UCSD-AML1 (cell line): ENCODE results near the gene UBE2C.

Source experiments
- DNase-seq: peaks from one replicate; lab custom pipeline; 2025; ENCODE audit not compliant: unreplicated experiment; lab: John Stamatoyannopoulos, UW

UBE2C gene

GRCh38 chr20:45833030-45833882 lies 20.8 kb downstream of the UBE2C start, which contains the start of gene SNX21:
SNX21 (plus strand) TSS chr20:45833799; CDS start chr20:45833920, 121 bp downstream.
- DNase-seq, result peak; percentile 55

- no peak for DNase-seq
Observed at GRCh38 chr20:45833883-45834796, 21.7 kb downstream of the UBE2C start.

DNA sequence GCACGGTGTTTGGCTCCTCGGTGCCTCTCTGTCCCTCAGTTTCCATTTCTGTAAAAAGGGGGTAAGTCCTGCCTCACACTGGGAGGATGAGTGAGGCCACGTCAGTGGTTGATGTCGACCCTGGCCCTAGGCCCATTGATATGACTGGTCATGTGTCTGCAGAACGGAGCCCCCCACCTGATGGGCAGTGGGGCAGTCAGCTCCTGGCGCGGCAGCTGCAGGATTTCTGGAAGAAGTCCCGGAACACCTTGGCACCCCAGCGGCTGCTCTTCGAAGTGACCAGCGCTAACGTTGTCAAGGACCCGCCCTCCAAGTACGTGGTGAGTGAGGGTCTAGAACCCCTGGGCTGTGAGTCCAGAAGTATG lies 22.3 kb downstream of the UBE2C start:
- DNase-seq, result no peak

DNA sequence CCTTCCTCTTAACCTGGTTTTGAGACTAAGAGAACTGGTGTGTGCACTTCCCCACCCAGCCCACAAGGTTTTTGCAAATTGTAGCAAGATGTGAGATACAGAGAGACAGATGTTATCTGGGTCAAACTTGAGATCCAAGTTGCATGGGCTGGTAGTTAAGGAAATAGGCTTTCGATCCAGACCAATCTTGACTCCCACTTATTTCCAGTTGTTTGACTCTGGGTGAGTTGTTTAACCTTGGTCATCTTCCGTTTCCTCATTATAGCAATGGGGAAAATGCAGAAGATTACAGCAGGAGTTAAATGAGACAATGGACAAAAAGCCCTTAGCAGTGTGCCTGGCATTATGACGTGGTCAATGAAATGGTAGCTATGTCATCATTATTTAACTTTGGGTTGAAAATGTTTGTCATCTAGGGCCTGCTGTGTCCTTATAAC lies 22.9 kb downstream of the UBE2C start:
- no peak for DNase-seq

DNA sequence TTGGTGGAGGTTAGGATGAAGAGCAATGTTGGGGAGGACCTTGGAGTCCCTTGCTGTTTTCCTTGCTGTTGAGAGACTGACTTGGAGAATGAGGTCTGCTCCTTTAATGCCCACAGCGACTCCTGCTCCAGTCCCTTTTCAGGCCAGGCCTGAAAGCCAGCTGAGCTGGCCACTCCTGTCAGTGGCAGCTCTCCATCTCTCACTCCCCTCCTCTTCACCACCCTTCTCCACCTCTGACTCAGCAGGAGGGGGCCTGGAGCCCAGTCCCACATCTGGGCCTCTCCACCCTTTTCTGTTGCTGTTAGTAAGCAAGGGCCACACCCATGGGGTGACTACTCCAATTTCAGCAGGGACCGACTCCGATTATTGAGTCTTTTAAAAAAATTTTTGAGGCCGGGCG lies 23.4 kb downstream of the UBE2C start:
- DNase-seq, result no peak

- no peak for DNase-seq
Observed at GRCh38 chr20:45836841-45837240, 24.4 kb downstream of the UBE2C start.

GRCh38 chr20:45840700-45841198 lies 28.3 kb downstream of the UBE2C start:
- DNase-seq, result no peak

- no peak for DNase-seq
Observed at GRCh38 chr20:45841407-45842129, 29.1 kb downstream of the UBE2C start.

DNA sequence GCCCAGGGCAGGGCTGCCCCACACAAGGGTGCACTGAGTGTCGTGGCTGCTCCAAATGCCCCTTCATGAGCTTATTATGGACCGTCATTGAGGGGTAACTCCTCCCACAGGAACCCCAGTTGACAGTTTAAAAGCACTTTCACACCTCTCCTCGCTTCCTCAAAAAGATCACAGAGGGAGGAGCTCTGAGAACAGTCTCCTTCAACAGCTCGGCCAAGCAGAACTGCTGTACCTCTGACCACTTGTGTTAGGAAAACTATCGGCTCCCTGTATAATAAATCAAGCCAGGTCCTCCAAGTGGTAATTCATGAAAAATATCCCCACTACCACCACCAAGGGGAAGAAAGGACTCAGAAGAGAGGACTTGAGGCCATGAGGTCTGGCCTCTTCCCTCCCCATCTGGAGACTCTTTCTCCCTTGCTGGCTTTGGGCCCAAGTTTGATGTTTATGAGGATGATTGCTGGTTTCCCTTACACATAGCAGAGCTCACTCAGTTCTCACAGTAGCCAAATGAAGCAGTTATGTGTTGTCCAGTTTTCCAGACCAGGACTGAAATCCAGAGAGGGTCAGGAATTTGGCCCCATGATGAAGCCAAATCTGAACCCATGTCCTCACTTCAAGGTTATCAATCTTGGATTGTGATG lies 29.8 kb downstream of the UBE2C start:
- DNase-seq, result no peak

GRCh38 chr20:45843506-45843905 lies 31.1 kb downstream of the UBE2C start:
- DNase-seq, result no peak

- no peak for DNase-seq
Observed at GRCh38 chr20:45845452-45845851, 33.0 kb downstream of the UBE2C start.

DNA sequence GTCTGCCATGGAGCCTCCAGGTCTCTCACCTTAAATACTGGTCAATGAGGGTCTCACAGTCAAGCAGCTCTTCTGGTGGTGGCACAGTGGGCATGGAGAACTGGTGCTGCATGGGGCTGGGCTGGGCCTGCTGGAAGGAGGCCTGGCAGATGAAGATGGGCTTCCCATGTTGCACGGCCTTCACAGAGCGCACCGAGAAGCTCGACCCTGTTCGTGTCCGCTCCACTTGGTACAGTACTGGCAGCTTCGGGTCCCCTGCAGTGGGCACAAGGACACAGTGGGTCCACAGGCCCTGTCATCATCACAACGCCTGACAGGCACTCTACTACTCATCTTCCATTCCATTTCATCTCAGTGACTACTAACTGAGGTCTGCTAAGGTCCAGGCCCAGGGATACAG lies 36.0 kb downstream of the UBE2C start:
- no peak for DNase-seq

GRCh38 chr20:45848969-45849582 lies 36.6 kb downstream of the UBE2C start:
- no peak for DNase-seq

- DNase-seq, result no peak
Observed at GRCh38 chr20:45850238-45850637, 37.8 kb downstream of the UBE2C start.

DNA sequence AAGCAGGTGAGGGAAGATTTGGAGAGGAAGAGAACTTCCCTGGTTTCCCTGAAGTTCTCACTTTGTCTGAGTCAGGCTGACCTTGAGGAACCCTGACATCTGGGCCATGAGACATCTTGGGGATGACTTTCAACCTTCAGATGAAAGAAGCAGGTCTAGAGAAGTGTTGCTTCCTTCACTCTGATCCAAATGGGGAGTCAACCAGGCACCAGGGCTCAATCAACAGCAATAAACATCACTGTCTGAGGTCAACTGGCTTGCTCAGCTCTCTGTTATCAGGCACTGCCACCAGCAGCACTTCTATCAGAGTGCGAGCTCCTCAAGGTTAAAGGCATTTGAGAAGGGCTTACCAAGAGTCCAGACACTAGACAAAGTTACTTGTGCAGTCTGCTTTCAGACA lies 38.5 kb downstream of the UBE2C start:
- no peak for DNase-seq

GRCh38 chr20:45851501-45851900 lies 39.1 kb downstream of the UBE2C start:
- no peak for DNase-seq

- no peak for DNase-seq
Observed at GRCh38 chr20:45852326-45852725, 39.9 kb downstream of the UBE2C start.

DNA sequence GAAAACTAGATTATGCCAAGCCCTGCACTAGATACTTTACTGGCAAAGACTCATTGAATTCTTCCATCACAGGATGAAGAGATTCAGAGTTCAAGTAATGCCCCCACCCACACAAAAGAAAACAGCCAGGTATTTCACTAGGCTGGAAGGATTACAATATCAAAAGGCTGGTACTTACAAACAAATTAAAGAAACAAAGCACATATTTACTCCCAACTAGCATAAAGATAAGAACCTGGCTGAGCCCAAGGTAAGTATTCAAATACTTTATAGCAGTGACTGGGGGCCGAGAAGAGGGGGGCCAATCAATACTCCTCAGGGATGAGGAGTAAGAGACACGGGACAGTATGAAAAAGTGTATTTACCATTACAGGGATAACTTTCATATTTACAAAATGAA lies 41.0 kb downstream of the UBE2C start:
- no peak for DNase-seq

DNA sequence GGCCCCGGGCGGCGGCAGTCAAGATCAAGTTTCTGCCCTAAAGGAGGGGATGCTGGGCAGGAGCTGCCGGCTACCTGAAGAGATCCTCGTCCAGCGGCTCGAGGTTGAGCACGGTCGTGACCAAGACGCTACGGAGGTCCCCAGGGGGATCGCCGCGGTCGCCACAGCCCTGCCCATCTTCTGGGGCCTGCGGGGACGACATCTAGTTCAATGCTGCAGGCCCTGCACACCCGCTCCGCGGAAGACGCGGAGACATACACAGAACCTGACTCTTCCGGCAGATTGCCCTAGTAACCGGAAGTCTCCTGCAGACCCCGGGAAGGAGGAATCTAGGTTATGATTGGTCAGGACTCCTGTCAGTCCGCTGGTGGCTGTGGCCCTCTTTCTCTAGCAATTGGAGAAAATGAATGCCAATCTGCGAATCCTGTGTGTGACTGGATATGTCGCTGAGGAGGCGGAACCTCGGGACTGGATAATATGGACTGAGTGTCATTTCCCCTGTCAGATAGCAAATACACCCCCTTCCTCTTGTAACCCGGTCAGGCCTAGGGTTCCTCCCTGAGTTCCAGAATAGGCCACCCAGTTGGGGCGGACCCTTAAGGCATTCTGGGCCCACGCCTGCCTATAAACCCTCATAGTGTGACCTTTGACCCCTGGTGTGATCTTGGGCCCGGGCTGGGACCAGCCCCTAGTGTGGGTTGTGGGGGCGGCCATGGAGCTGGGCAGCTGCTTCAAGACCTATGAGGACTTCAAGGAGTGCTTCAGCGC lies 44.9 kb downstream of the UBE2C start, which contains the start of the genes ACOT8 and ZSWIM3:
Gene ACOT8 (minus strand): TSS at position 279 of the 768 bp plus-strand sequence. CDS start 77 bp downstream, at position 202.
Gene ZSWIM3 (plus strand): TSS at position 501 of the 768 bp plus-strand sequence. CDS start 212 bp downstream, at position 713.
- DNase-seq, result peak; percentile 90
